Right lobe of liver (tissue), 6 donors: ENCODE data around the gene TBXA2R. TPM values are rescaled to one million over a fixed set of nuclear protein-coding genes. Genes with fewer than 3 reads are reported as not detected.

Source experiments
- ATAC-seq, 4 donors: fragments of 200-7000 bp; cut with Tn5 transposase; one replicate each; pipeline ENCODE4 v1.9.1; 2020; ENCODE audit warnings: mild to moderate bottlenecking in 4 of 4, moderate library complexity in 4 of 4
- DNase-seq, 3 donors: peaks; one replicate each; pipeline ENCODE4 v3.0.0-alpha.2; 2020
- H3K27ac ChIP-seq, 3 donors: fragments of 200-600 bp; one replicate each; pipeline ENCODE4 v1.8.0; 2022
- H3K27me3 ChIP-seq, 2 donors: fragments of 200-600 bp; one replicate each; pipeline ENCODE4 v1.8.0; 2022
- H3K36me3 ChIP-seq, 4 donors: fragments of 200-600 bp; sonication (generic) in 1 of 4; one replicate each; pipeline versions ENCODE4 v1.5.1 to v1.8.0; 2017 to 2022; ENCODE audit warnings: control low read depth in 1 of 4
- H3K4me1 ChIP-seq, 4 donors: fragments of 200-600 bp; sonication (generic) in 1 of 4; one replicate each; pipeline versions ENCODE4 v1.5.1 to v1.8.0; 2017 to 2022; ENCODE audit warnings: control low read depth in 1 of 4
- H3K4me3 ChIP-seq, 3 donors: fragments of 200-600 bp; one replicate each; pipeline ENCODE4 v1.8.0; 2022
- H3K9me3 ChIP-seq, 4 donors: fragments of 200-600 bp; sonication (generic) in 1 of 4; one replicate each; pipeline versions ENCODE4 v1.5.1 to v1.8.0; 2017 to 2022; ENCODE audit warnings: control low read depth in 1 of 4
- POLR2A ChIP-seq: fragments of 450-650 bp; IDR thresholded peaks from one replicate; pipeline ENCODE4 v1.6.1; 2017; ENCODE audit warnings: antibody characterized with exemption, mild to moderate bottlenecking
- WGBS: methylation state at CpG from one replicate; pipeline ENCODE4 v1.1.6; 2018; ENCODE audit warnings: low coverage, low lambda C conversion rate; ENCODE audit not compliant: insufficient coverage; ENCODE audit errors: missing lambda C conversion rate; 5-methylcytosine and 5-hydroxymethylcytosine counted together
- intact Hi-C, 2 donors: fragments of 100-400 bp; cut with DNase I; formaldehyde crosslinking; loops; one replicate each; pipeline versions ENCODE4 v1.11.2 to v1.14.1; 2022
- small RNA-seq, 2 experiments: library from RNA; depleted of rRNA; stranded (forward); fragments of <200 nt; gene quantifications; one replicate each; pipeline ENCODE3, GENCODE V24; 2016
- total RNA-seq, 6 experiments: library from RNA; depleted of rRNA in 2 of 6; stranded (reverse); fragments of >200 nt in 2 of 6; fragmentation: NEBNext Ultra II Directional in 3 of 6; extraction: Animal tissue kit (Norgen Biotek cat#: 25700) in 3 of 6; gene quantifications; one replicate each; pipeline versions ENCODE4 v1.1.0 to v1.2.4, GENCODE V29; 2016 to 2023
- TF ChIP-seq, protein P1 (sequence below), 4 donors: fragments of 200-600 bp in 3 of 4; fragments of 450-650 bp in 1 of 4; IDR thresholded peaks; one replicate each; pipeline versions ENCODE4 v1.5.1 to v1.8.0; 2016 to 2022; ENCODE audit warnings: antibody characterized with exemption in 4 of 4, mild to moderate bottlenecking in 2 of 4
- donor health status: DM: no; HTN: yes; CAD: no.
- donor health status: DM: no; HTN: no; CAD: no.
- donor health status: DM: no; HTN: no; CAD: no.
- donor health status: DM: no; HTN: yes; CAD: no.
- donor health status: DM: no; HTN: yes; CAD: no.

The TBXA2R gene
- total RNA-seq, 6 experiments from 2014 or later = 2.8 to 10.4 (median 4.7) TPM

DNA sequence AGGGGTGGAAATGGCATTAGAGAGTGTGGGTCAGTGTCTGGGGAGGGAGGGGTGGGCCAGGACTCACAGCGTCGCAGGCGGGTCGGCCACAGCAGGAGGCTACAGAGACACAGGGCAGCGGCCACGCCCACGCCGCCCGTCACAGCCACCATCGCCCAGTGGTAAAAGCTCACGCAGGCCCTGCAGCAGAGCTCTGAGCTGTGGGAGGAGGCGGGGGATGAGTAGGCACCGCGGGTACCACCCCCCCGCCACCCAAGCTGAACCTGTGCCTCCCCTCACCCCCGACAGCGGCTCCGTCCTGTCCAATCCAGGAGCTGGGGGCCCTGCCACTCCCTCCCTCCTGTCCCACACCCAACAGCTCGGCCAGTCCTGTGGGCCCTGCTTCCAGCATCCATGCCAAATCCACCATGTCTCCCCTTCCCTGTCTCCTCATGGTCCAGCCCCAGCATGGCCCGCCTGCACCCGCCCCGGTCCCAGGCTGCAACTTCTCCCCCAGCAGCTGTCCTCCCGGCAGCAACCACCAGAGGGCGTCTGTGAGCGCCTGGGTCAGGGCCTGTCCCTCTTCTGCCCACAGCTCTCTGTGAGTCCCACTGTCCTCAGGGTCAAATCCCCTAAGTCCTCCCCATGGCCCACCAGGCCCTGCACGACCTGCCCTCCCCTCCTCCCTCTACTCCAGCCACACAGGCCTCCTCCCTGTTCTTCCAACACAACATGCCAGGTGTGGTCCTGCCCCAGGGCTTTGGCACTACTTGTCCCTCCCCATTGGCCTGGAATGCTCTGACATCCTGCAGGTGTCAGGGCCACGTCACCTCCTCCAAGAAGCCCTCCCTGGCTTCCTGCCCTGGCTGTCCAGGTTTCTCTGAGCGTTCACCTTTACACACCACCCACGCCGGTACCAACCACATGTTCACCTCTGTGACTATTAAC, 61.7 kb downstream of the TBXA2R start:
- no peak overlapping the region for H3K4me3 ChIP-seq
- intact Hi-C loops = loop anchor here (10.0 kb wide), 2 partner anchors 70 to 80 kb away; partner anchors contain the start of gene CACTIN (in 1 of the 2)
- H3K9me3 ChIP-seq = no peaks in the 10 kb centered on the region
- no peaks in the 10 kb centered on the region for H3K27me3 ChIP-seq
- no peak overlapping the region for H3K27ac ChIP-seq
- TF ChIP-seq POLR2A = no peak
- TF ChIP-seq, protein P1, sequence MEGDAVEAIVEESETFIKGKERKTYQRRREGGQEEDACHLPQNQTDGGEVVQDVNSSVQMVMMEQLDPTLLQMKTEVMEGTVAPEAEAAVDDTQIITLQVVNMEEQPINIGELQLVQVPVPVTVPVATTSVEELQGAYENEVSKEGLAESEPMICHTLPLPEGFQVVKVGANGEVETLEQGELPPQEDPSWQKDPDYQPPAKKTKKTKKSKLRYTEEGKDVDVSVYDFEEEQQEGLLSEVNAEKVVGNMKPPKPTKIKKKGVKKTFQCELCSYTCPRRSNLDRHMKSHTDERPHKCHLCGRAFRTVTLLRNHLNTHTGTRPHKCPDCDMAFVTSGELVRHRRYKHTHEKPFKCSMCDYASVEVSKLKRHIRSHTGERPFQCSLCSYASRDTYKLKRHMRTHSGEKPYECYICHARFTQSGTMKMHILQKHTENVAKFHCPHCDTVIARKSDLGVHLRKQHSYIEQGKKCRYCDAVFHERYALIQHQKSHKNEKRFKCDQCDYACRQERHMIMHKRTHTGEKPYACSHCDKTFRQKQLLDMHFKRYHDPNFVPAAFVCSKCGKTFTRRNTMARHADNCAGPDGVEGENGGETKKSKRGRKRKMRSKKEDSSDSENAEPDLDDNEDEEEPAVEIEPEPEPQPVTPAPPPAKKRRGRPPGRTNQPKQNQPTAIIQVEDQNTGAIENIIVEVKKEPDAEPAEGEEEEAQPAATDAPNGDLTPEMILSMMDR (IDR thresholded peaks at IDR 0.05) = peak; percentile 93 to 98 (median 96)
- peak; percentile 76 to 83 (median 80) for DNase-seq
- 20% methylated on average over 7 of the region's 30 CpGs for WGBS
- H3K36me3 ChIP-seq = no peaks in the 10 kb centered on the region
- ATAC-seq = peak; percentile 78 to 88 (median 82)
- no peaks in the 10 kb centered on the region for H3K4me1 ChIP-seq

Small RNAs within 50 kb of the gene (small RNA-seq; reads per million reads assigned to genes)
- gene AC005786.1 = 0 reads per million in 2 experiments

Other genes with a start within 250 kb of the TBXA2R start
- gene NFIC, start 240.3 kb downstream of the TBXA2R start, total RNA-seq = 100 to 1,000 TPM in 4 of 6 experiments, 10 to 100 TPM in 2; 94.6 to 168 (median 120) TPM
- 10 to 100 TPM in 1 of 6 experiments, 1 to 10 TPM in 4, not detected in 1; 2.1 to 38.1 (median 6.6) TPM for gene SMIM24, start 126.3 kb downstream of the TBXA2R start, total RNA-seq
- not detected for gene SMIM44, start 123.4 kb downstream of the TBXA2R start, total RNA-seq
- 10 to 100 TPM in 1 of 6 experiments, 1 to 10 TPM in 5; 3.7 to 16.7 (median 4.9) TPM for gene DOHH, start 106.2 kb downstream of the TBXA2R start, total RNA-seq
- 10 to 100 TPM; 18.7 to 34.1 (median 23.8) TPM for gene FZR1, start 100.6 kb downstream of the TBXA2R start, total RNA-seq
- gene TEKTIP1, start 67.7 kb downstream of the TBXA2R start, total RNA-seq = 1 to 10 TPM in 3 of 6 experiments, not detected in 3; 1.1 to 1.6 (median 1.3) TPM
- gene MFSD12, start 49.3 kb downstream of the TBXA2R start, total RNA-seq = 100 to 1,000 TPM in 1 of 6 experiments, 10 to 100 TPM in 5; 23.8 to 114 (median 31.5) TPM
- gene HMG20B, start 33.9 kb downstream of the TBXA2R start, total RNA-seq = 10 to 100 TPM; 30.7 to 58.6 (median 33.3) TPM
- gene GIPC3, start 21.4 kb downstream of the TBXA2R start, total RNA-seq = 1 to 10 TPM in 2 of 6 experiments, under 1 TPM in 4; 0.51 to 1.6 (median 0.80) TPM
- 10 to 100 TPM in 4 of 6 experiments, 1 to 10 TPM in 2; 8.4 to 14.9 (median 10.3) TPM for gene CACTIN, start 19.9 kb upstream of the TBXA2R start, total RNA-seq
- gene PIP5K1C, start 93.6 kb upstream of the TBXA2R start, total RNA-seq = 1 to 10 TPM; 5.3 to 9.8 (median 7.6) TPM
- gene TJP3, start 101.5 kb upstream of the TBXA2R start, total RNA-seq = 10 to 100 TPM in 5 of 6 experiments, 1 to 10 TPM in 1; 7.9 to 27.0 (median 16.5) TPM
- 10 to 100 TPM; 10.1 to 24.1 (median 12.6) TPM for gene APBA3, start 154.8 kb upstream of the TBXA2R start, total RNA-seq
- gene MRPL54, start 155.8 kb upstream of the TBXA2R start, total RNA-seq = 10 to 100 TPM; 52.5 to 81.2 (median 61.9) TPM
- not detected for gene RAX2, start 165.4 kb upstream of the TBXA2R start, total RNA-seq
- gene MATK, start 179.5 kb upstream of the TBXA2R start, total RNA-seq = 1 to 10 TPM in 3 of 6 experiments, under 1 TPM in 3; 0.49 to 2.5 (median 0.90) TPM